Mononuclear cell (primary cell): Measurements from ENCODE around the gene EHMT2. TPM values are rescaled to one million over a fixed set of nuclear protein-coding genes. Genes with fewer than 3 reads are reported as not detected.
"Not testable (repeated sequence)": the region's sequence is repeated elsewhere in the genome, so short reads cannot be mapped to it uniquely, and the experiment has no call there.

Source experiments
- H3K27me3 ChIP-seq: 2 replicates; pipeline ENCODE4 v1.6.0; 2011; ENCODE audit warnings: low read length, control low read depth; ENCODE audit not compliant: insufficient read depth
- H3K4me1 ChIP-seq: 2 replicates; pipeline ENCODE4 v1.5.1; 2011; ENCODE audit warnings: mild to moderate bottlenecking, low read length, control low read depth; ENCODE audit not compliant: insufficient read depth
- H3K4me3 ChIP-seq: 2 replicates; pipeline ENCODE4 v1.5.1; 2011; ENCODE audit warnings: mild to moderate bottlenecking, low read length, moderate library complexity
- H3K9me3 ChIP-seq: 2 replicates; pipeline ENCODE4 v1.5.1; 2011; ENCODE audit warnings: low read depth, mild to moderate bottlenecking, control low read depth, low read length
- total RNA-seq: library from RNA; depleted of rRNA; stranded (reverse); fragments of >200 nt; gene quantifications from one replicate; pipeline ENCODE4 v1.2.3, GENCODE V29; 2012

The EHMT2 gene
- 14.4 TPM for total RNA-seq

GRCh38 chr6:31897612-31898382 lies at the start of gene EHMT2:
EHMT2 (minus strand) TSS chr6:31897698; CDS start chr6:31897677, 21 bp downstream.
- Histone ChIP-seq H3K4me1 (peaks cover 45% of the 10 kb centered on the region), H3K4me3 (peak within 1 kb of the TSS; percentile 99), H3K9me3 (no peaks in the 10 kb centered on the region), H3K27me3 (no peaks in the 10 kb centered on the region)

GRCh38 chr6:31947070-31947675 lies 49.7 kb upstream of the EHMT2 start:
- Histone ChIP-seq H3K9me3 (no peaks in the 10 kb centered on the region), H3K27me3 (no peaks in the 10 kb centered on the region)

GRCh38 chr6:31946370-31946885 lies 48.9 kb upstream of the EHMT2 start:
- H3K27me3 ChIP-seq, result no peaks in the 10 kb centered on the region
- no peak overlapping the region for H3K4me3 ChIP-seq
- H3K4me1 ChIP-seq, result no peaks in the 10 kb centered on the region
- H3K9me3 ChIP-seq, result no peaks in the 10 kb centered on the region

More at GRCh38 chr6:31947070-31947675, 49.7 kb upstream of the EHMT2 start:
- no peaks in the 10 kb centered on the region for H3K4me1 ChIP-seq
- no peak overlapping the region for H3K4me3 ChIP-seq

- H3K9me3 ChIP-seq, result no peaks in the 10 kb centered on the region
- no peak within 1 kb of the TSS for H3K4me3 ChIP-seq
- H3K4me1 ChIP-seq, result no peaks in the 10 kb centered on the region
- H3K27me3 ChIP-seq, result no peaks in the 10 kb centered on the region
Observed at GRCh38 chr6:31945507-31946369, 48.2 kb upstream of the EHMT2 start, which contains the start of gene CFB. CFB (plus strand) TSS chr6:31946095; CDS start chr6:31946222, 127 bp downstream.

GRCh38 chr6:31945154-31945506 lies 47.6 kb upstream of the EHMT2 start:
- H3K4me3 ChIP-seq, result no peak overlapping the region
- no peaks in the 10 kb centered on the region for H3K4me1 ChIP-seq
- no peaks in the 10 kb centered on the region for H3K27me3 ChIP-seq
- H3K9me3 ChIP-seq, result no peaks in the 10 kb centered on the region

GRCh38 chr6:31943742-31944141 lies 46.2 kb upstream of the EHMT2 start:
- Histone ChIP-seq H3K4me3 (no peak overlapping the region), H3K9me3 (no peaks in the 10 kb centered on the region), H3K4me1 (no peaks in the 10 kb centered on the region), H3K27me3 (no peaks in the 10 kb centered on the region)

- Histone ChIP-seq H3K4me1 (no peaks in the 10 kb centered on the region), H3K27me3 (no peaks in the 10 kb centered on the region), H3K9me3 (no peaks in the 10 kb centered on the region), H3K4me3 (no peak overlapping the region)
Observed at GRCh38 chr6:31940256-31940664, 42.8 kb upstream of the EHMT2 start.

- H3K4me1 ChIP-seq, result no peaks in the 10 kb centered on the region
- no peak overlapping the region for H3K4me3 ChIP-seq
- no peaks in the 10 kb centered on the region for H3K9me3 ChIP-seq
- H3K27me3 ChIP-seq, result no peaks in the 10 kb centered on the region
Observed at GRCh38 chr6:31935823-31936222, 38.3 kb upstream of the EHMT2 start.

- H3K27me3 ChIP-seq, result no peaks in the 10 kb centered on the region
- no peaks in the 10 kb centered on the region for H3K4me1 ChIP-seq
- H3K4me3 ChIP-seq, result no peak overlapping the region
- no peaks in the 10 kb centered on the region for H3K9me3 ChIP-seq
Observed at GRCh38 chr6:31935021-31935420, 37.5 kb upstream of the EHMT2 start.

- Histone ChIP-seq H3K4me1 (peaks cover 5% of the 10 kb centered on the region), H3K9me3 (no peaks in the 10 kb centered on the region), H3K27me3 (no peaks in the 10 kb centered on the region), H3K4me3 (no peak overlapping the region)
Observed at GRCh38 chr6:31933537-31933936, 36.0 kb upstream of the EHMT2 start.

GRCh38 chr6:31932137-31932536 lies 34.6 kb upstream of the EHMT2 start:
- H3K9me3 ChIP-seq, result not testable (repeated sequence)

GRCh38 chr6:31930962-31931361 lies 33.5 kb upstream of the EHMT2 start:
- no peaks in the 10 kb centered on the region for H3K27me3 ChIP-seq
- H3K4me1 ChIP-seq, result peaks cover 5% of the 10 kb centered on the region
- no peaks in the 10 kb centered on the region for H3K9me3 ChIP-seq
- no peak overlapping the region for H3K4me3 ChIP-seq

More at GRCh38 chr6:31932137-31932536, 34.6 kb upstream of the EHMT2 start:
- H3K4me3 ChIP-seq, H3K4me1 ChIP-seq, H3K27me3 ChIP-seq: not testable (repeated sequence)

GRCh38 chr6:31928672-31928939 lies 31.1 kb upstream of the EHMT2 start:
- no peak overlapping the region for H3K4me3 ChIP-seq
- H3K27me3 ChIP-seq, result no peaks in the 10 kb centered on the region
- peaks cover 5% of the 10 kb centered on the region for H3K4me1 ChIP-seq
- no peaks in the 10 kb centered on the region for H3K9me3 ChIP-seq

- H3K4me1 ChIP-seq, result peaks cover 5% of the 10 kb centered on the region
- H3K27me3 ChIP-seq, result no peaks in the 10 kb centered on the region
- no peaks in the 10 kb centered on the region for H3K9me3 ChIP-seq
- no peak overlapping the region for H3K4me3 ChIP-seq
Observed at GRCh38 chr6:31927863-31928671, 30.6 kb upstream of the EHMT2 start.
